Fibroblast of villous mesenchyme (primary cell): ENCODE results near the gene NCOR2. TPM values are rescaled to one million over a fixed set of nuclear protein-coding genes. Genes with fewer than 3 reads are reported as not detected.

Source experiments
- DNase-seq: peaks from one replicate; pipeline ENCODE4 v3.0.0-alpha.2; 2010; ENCODE audit warnings: low read depth
- H3K4me3 ChIP-seq: 2 replicates; pipeline ENCODE4 v1.5.1; 2011; ENCODE audit warnings: low read depth, mild to moderate bottlenecking, low read length
- total RNA-seq: library from RNA; depleted of rRNA; stranded (reverse); fragments of >200 nt; gene quantifications from 2 replicates; pipeline ENCODE4 v1.2.3, GENCODE V29; 2012
- TF ChIP-seq, protein P1 (sequence below): IDR thresholded peaks from 2 replicates; pipeline ENCODE4 v1.5.1; 2012; ENCODE audit warnings: low read depth, mild to moderate bottlenecking, low read length; ENCODE audit not compliant: insufficient read depth

Gene NCOR2
- total RNA-seq, 1 donor: 86.8 TPM

DNA sequence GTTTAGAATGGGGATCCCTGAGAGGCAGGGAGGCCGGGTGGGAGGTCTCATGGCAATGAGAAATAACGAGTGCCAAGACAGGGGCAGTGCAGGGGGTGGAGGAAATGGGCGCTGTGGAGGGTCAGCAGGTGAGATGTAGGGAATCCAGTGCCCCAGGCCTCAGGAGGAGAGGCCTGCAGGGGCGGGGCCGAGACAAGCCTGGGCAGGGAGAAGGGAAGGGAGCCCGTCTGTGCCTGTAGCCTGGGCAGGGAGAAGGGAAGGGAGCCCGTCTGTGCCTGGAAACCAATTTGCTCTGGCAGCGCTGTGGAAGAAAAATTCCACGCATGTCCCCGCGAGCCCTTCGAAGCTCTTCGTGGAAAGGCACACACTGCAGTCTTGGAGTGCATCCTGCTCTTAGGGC, 10.6 kb upstream of the NCOR2 start:
- DNase-seq: no peak
- TF ChIP-seq, protein P1, sequence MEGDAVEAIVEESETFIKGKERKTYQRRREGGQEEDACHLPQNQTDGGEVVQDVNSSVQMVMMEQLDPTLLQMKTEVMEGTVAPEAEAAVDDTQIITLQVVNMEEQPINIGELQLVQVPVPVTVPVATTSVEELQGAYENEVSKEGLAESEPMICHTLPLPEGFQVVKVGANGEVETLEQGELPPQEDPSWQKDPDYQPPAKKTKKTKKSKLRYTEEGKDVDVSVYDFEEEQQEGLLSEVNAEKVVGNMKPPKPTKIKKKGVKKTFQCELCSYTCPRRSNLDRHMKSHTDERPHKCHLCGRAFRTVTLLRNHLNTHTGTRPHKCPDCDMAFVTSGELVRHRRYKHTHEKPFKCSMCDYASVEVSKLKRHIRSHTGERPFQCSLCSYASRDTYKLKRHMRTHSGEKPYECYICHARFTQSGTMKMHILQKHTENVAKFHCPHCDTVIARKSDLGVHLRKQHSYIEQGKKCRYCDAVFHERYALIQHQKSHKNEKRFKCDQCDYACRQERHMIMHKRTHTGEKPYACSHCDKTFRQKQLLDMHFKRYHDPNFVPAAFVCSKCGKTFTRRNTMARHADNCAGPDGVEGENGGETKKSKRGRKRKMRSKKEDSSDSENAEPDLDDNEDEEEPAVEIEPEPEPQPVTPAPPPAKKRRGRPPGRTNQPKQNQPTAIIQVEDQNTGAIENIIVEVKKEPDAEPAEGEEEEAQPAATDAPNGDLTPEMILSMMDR: no peak
- no peak overlapping the region for H3K4me3 ChIP-seq

- H3K4me3 ChIP-seq: no peak overlapping the region
- TF ChIP-seq, protein P1: no peak
- DNase-seq: no peak
These were observed 10.0 kb upstream of the NCOR2 start for GRCh38 chr12:124577374-124577773.

- H3K4me3 ChIP-seq: no peak overlapping the region
- DNase-seq: no peak
- TF ChIP-seq, protein P1: no peak
These were observed 8.7 kb upstream of the NCOR2 start for GRCh38 chr12:124576061-124576650.

GRCh38 chr12:124573839-124574786, 6.7 kb upstream of the NCOR2 start:
- DNase-seq: no peak
- H3K4me3 ChIP-seq: no peak overlapping the region
- TF ChIP-seq, protein P1: no peak

- no peak overlapping the region for H3K4me3 ChIP-seq
- no peak for DNase-seq
- TF ChIP-seq, protein P1: no peak
These were observed 4.1 kb upstream of the NCOR2 start for GRCh38 chr12:124571556-124571955.

DNA sequence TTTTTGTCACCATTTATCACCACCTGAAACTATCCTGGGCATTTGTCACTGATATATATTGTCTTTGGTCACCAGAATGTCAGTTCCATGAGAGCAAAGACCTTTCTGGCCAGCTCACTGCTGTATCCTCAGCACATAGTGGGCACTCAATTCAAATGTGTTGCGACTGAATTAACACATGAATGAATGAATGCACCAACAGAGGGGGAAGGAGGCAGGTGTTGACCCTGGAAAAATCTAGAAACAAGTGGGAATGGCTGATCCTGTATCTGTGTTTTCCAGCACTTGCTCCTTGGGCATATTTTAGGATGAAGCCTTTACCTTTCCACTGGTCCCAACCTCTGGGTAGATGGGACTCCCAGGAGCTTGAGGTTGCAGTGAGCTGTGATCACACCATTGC, 3.4 kb upstream of the NCOR2 start:
- no peak for DNase-seq
- TF ChIP-seq, protein P1: no peak
- no peak overlapping the region for H3K4me3 ChIP-seq
